Measurements from ENCODE around the gene COX11. TPM values are rescaled to one million over a fixed set of nuclear protein-coding genes. Genes with fewer than 3 reads are reported as not detected.

Gene COX11
- polyA plus RNA-seq, 3 donors: 17.8 to 34.4 (median 32.7) TPM

- H3K27ac ChIP-seq (ENCODE audit: low read depth, low read length): no peak overlapping the region
- 81 to 97% (median 84%) methylated on average over 6 of the region's 6 CpGs for WGBS, 3 donors
Observed at GRCh38 chr17:54920819-54921218, 47.6 kb downstream of the COX11 start.

- H3K27ac ChIP-seq (ENCODE audit: low read depth, low read length): no peak overlapping the region
Observed at GRCh38 chr17:54919425-54919824, 49.0 kb downstream of the COX11 start.

GRCh38 chr17:54916721-54917120, 51.7 kb downstream of the COX11 start:
- WGBS, 3 donors: 62 to 88% (median 88%) methylated on average over 2 of the region's 2 CpGs
- H3K27ac ChIP-seq (ENCODE audit: low read depth, low read length): no peak overlapping the region

Other genes with a start within 250 kb of the COX11 start
- gene TOM1L1, start 67.8 kb downstream of the COX11 start, polyA plus RNA-seq: 10 to 100 TPM in 2 of 3 donors, 1 to 10 TPM in 1; 4.9 to 30.7 (median 12.0) TPM
- gene STXBP4, start 111 bp upstream of the COX11 start, polyA plus RNA-seq: 1 to 10 TPM in 2 of 3 donors, under 1 TPM in 1; 0.61 to 8.5 (median 1.5) TPM

Measured in adipose tissue (tissue), 3 donors.